Left kidney (tissue), 2 donors: ENCODE results near the gene ROBO1. TPM values are rescaled to one million over a fixed set of nuclear protein-coding genes. Genes with fewer than 3 reads are reported as not detected.
"Not testable (repeated sequence)": the region's sequence is repeated elsewhere in the genome, so short reads cannot be mapped to it uniquely, and the experiment has no call there.

ENCODE experiments used
- DNase-seq: peaks from one replicate; pipeline ENCODE4 v3.0.0-alpha.2; 2013
- polyA plus RNA-seq: library from polyadenylated mRNA; unstranded; fragments of 120-200 nt; gene quantifications from one replicate; pipeline ENCODE4 v1.2.1, GENCODE V29; 2013; ENCODE audit not compliant: insufficient read length

ROBO1 gene
- polyA plus RNA-seq, 1 donor, result 130 TPM

GRCh38 chr3:79551997-79552396, 215.8 kb downstream of the ROBO1 start:
- DNase-seq, result no peak

DNA sequence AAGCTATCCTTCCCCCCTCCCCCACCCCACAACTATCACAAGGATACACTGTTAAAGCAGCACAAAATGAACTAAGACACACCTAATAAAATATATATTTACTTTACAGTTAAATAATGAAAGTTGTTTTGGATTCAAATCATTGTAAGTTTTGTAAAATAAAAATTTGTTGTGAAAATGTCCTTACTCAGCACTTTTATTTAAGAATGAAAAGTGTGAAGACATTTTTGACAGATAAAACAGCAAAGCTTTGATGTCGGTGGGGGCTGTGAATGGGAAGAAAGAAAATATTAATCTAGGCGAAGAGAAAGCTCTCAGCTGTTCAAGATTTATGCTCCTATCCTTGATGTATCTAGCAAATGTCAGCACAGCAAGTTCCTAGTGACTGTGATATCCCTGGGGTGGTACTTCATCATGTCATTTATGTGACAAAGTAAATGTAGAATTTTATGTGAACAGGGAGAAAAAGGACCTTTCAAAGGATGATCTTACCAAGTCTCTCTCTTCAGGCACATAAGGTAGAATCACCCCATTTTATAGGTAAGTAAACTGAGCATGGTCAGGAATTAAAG, 216.4 kb downstream of the ROBO1 start:
- no peak for DNase-seq

DNA sequence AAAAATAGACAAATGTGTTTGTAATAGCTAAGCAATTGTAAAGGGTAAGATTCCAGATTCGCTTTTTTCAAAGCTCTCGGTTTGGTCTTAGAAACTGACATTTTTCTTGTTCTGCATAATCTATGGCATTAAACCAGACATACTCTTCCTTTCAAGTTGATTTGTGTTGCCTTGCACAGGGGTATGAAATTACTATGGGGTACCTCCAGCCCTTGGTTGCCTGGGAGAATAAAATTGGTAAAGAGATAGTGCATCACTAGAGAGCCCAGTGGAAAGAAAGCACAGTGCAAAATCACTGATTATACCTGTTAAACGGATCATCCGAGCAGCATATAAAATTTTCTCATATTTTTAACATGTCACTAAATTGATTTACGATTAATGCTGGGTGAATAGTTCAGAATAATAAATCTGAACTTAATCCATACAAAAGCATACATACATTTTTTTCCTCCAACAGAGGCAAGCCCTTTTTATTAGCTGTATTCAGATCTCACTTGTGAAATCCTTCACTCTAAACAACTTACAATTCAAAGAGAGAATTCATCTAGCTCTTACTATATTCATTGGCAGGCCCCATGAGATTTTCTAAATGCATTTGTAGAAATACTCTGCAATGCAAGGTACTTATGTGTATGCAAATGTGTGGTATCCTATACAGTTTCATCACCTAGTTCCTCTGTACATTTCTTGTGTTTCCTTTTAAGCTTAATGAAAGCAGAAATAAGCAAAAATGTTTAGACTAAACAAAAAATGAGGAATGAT, 224.4 kb downstream of the ROBO1 start:
- no peak for DNase-seq

DNA sequence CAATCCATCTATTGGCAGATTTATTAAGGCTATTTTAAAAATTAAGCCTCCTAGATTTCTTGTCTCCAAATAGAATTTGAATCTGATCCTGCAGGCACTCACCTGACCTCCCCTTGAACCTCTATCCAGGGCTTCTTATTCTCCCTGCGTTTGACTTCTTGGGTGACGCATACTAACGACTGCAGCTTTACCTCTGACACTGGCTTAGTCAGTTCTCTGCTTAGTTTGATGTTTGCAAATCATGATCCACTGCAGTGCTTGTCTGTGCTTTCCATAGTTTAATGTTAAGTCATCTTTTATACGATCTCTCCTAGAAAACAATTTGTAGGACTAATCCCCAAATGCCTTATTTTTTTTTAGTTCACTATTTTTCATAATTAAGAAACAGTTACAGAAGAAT, 233.1 kb downstream of the ROBO1 start:
- no peak for DNase-seq

- DNase-seq, result no peak
Measured at GRCh38 chr3:79531566-79532295, 236.1 kb downstream of the ROBO1 start.

DNA sequence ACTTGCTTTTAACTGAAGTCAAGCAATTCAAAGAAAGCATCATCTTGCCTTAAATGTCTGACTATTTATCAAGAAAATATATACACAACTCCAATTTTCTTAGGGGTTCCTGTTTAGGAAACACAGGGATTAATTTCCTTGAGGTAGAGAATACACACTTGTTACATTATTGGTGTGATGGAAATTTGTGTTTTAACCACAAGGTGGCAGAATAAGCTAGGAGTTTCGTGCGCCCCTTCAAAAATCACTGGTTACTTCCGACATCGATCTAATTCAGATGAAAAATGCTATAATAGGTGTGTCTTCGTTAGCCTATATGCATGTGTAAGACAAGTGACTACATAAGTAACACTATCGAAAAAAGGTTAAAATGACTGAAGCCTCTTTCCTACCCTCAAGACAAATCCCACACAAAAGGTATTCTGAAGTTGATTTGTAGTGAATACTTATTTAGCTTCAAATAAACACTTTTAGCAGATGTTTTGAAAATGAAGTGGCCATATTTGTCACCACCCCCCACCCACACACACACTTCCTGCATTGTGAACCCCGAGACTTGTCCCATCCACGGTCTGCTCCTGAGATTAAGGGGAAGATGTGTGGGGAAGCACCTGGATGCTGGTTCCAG, 246.5 kb downstream of the ROBO1 start:
- DNase-seq, result peak; percentile 53

GRCh38 chr3:79517766-79518413, 249.9 kb downstream of the ROBO1 start:
- peak; percentile 29 for DNase-seq

DNA sequence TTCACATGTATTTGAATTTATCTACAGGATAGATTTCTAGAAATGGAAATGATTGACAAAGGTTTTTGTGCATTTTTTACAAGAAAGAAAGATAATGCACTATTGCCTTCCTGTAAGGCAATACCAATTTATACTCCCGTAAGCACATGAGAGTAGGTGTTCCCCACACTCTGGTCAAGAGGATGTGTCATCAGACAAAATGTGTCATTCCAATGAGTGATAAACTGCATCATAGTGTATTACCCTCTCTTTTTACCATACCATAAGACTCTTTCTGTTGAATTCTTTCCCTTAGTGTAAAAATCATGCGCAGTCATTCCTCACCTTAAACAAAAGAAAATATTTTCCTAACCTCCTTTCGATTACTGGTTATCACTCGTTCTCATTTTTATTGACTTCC, 251.0 kb downstream of the ROBO1 start:
- no peak for DNase-seq

DNA sequence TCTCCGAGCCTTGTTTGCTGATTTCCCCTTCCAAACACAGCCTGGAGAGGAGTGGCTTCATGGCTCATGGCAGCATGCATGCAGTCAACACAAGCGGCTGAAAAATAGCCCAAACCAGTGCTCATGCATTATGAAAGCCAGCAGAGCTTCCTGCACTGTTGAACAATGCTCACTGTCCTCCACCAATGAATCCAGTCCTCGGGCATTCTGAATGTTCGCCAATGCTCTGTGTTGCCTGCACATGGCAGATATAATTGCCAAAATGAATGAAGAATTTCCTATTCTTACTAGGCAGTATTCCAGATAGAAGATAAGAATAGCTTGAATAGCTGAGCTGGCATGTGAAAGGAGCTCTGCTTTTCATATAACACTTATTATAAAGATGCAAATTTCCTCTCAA, 252.7 kb downstream of the ROBO1 start:
- DNase-seq, result no peak

DNA sequence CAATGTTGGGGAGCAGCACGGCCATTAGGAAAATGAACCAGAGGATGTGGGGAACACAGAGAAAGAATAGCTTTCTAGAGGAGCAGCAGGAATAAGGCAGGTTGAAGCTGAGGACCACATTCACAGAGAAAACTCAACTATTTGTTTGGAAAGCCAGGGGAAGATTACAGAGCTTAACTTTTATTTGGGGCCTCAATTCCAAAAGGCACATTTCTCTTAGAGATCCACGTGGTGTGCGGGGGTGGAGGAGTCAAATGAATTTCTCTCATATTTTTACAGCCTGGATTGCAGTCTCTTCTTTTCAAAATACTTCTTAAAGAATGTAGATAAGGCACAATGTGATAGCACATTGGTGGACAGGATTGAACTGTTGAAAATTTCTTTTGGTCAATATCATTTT, 253.7 kb downstream of the ROBO1 start:
- DNase-seq, result no peak

DNA sequence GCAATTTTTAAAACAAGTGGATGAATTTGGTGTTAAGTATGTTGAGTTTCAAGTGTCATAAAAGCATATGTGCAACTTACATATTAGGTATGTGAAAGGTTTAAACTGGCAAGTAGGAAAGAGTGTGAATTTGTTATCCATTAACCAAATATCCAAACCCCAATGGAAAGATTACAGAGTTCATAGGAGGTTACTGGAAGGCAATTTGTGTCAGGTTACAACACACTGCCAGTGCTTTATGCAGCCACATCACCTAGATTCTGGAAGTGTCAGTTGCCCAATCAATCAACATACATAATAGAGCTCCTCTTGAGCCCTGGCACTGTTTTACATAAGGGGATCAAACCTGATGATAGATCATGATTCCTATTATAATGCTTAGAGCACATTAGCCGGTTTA, 261.0 kb downstream of the ROBO1 start:
- no peak for DNase-seq

DNA sequence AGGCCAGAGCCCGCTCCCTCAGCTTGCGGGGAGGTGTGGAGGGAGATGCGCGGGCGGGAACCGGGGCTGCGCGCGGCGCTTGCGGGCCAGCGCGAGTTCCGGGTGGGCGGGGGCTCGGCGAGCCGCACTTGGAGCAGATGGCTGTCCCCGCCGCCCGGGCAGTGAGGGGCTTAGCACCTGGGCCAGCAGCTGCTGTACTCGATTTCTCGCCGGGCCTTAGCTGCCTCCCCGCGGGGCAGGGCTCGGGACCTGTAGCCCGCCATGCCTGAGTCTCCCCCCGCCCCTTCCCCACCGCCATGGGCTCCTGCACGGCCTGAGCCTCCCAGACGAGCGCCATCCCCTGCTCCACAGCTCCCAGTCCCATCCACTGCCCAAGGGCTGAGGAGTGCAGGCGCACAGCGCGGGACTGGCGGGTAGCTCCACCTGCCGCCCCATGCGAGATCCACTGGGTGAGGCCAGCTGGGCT, 265.5 kb downstream of the ROBO1 start:
- not testable (repeated sequence) for DNase-seq

DNA sequence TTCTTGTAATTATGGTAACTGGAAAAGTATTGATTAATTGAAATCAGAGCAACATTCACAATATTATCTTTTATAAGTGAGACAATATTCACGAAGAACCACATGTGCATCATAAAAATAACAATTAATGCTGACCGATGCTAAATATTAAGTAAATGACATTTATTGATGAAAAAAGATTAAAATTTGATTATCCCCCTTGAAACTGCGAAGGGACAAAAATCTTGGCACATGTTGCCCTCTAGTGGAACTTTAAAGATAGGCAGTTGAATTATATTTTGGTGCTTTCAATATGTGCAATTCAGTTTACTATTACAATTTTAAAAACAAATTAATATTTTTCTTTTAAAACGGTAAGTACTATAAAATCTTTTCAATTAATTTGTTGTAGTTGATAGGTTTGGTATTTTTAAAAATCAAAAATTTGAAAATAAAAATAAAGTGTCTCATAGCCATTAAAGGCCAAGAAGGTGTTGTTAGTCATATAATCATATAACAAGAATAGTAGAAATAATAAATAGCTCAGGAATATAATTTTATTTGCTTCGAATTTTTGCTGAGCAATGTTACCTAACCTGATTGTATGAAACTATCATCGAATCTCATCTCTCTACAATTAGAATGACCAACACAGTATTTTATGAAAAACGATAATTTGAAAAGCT, 270.2 kb downstream of the ROBO1 start:
- DNase-seq, result no peak

DNA sequence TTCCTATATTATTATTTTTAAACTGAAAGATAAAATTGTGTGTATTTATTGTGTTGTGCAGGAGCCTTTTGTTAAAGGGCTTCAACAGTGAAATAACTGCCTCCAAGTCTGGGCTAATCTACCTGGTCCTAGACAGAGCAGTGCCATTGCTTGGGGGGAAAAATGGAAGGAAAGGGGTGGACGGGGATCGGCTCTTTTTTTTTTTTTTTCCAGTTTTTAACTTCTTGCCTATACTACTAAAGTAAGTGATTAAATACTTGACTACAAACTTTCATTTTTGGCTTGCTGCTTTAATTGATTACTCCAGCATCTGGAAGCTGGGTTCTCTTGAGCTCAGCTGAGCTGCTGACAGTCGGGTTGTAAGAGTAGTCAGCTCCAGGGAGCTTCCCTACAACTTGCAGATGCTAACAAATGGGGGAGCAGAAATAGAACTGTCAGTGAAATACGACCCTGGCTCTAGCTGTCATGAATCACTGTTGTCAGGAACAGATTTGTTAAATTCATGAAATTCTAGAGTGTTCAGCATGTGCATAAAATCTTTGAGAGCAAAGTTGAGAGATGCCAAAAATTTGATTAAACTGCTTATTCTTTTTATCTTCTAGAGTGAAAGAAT, 276.7 kb downstream of the ROBO1 start:
- no peak for DNase-seq

DNA sequence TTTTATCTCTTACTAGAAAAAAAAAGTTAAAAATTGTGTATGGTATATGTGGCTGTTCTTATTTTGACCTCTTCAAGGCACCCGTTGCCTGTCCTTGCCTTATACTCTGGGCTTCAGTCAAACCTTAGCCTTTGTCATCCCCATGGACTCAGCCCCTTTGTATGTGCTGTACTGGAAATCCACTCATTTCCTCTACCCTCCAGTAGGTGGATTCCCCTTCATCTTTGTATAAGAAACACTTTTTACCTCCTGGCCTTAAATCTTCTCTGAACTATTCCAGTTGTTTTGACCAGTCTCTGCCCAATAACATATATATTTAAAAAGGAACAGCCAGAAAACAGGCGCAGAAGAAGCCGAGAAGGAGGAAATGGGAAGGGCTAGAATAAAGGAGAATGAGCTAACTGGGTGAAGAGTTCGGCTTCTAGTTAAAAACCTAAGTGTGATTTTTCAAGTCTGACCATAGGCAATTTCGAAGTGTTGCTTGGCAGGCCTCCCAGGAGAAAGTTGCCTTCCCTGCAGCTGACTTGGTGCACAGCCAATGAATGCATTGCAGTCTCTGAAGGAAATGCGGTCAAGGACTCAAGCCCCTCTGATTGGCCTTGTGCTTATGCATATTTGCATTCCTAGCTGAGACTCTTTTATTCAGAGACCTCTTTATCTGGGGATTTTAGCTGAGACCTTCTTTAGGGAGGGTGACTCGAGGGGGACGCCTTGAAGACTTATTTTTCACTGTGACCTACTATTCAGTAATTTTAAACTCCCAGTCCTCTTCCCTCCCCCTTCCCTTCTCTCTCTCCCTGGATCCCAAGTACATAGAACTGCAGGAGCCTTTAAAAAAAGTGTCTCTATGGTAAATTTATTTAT, 277.4 kb downstream of the ROBO1 start:
- DNase-seq, result peak; percentile 59

DNA sequence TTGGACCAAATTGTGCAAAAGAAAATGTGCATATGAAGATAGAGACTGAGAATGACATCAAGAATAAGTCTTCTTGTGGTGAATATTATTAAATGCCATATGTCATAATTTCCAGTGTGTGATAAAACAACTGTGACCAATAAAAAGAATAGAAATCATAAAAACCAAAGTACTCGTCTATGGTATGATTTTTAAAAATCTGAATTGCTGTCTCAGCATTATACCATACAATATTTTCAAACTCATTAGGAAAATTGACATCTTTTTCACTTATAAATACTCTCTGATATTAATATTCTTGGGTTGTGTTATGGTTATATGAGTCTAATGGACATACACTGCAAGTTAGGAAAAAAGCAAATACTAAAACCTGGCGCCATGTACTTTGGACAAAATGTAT, 279.4 kb downstream of the ROBO1 start:
- no peak for DNase-seq

GRCh38 chr3:79480746-79481145, 287.1 kb downstream of the ROBO1 start:
- no peak for DNase-seq

GRCh38 chr3:79478620-79479019, 289.2 kb downstream of the ROBO1 start:
- DNase-seq, result no peak

DNA sequence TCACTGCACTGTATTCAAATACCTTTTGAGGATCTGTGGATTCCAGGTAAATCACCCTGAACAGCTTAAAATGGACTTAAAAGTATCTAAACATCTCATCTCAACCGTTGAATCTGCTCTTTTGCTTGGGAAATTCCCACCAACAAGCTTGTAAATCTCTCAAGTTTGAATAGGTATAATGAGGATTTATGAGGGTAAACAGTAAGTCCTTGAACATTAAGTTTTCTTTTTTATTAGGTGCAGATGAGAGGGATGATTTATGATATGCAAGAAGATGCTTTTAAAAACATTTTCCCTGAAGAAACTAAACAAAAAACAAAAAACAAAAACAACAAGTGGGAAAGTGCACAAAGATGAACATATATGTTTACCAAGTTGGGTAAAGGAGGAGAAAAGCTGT, 290.6 kb downstream of the ROBO1 start:
- DNase-seq, result no peak

GRCh38 chr3:79473993-79474392, 293.8 kb downstream of the ROBO1 start:
- DNase-seq, result no peak
